HG03064 (cell line): ENCODE data around the gene PCDH17.

Source experiments
- ATAC-seq: cut with Tn5 transposase; IDR thresholded peaks from one replicate; pipeline ENCODE4 v1.9.1; 2021; ENCODE audit warnings: low read depth; ENCODE audit not compliant: unreplicated experiment

The PCDH17 gene

GRCh38 chr13:57633950-57634838, 2.6 kb downstream of the PCDH17 start:
- ATAC-seq, result no peak

GRCh38 chr13:57634839-57635165, 3.3 kb downstream of the PCDH17 start:
- no peak for ATAC-seq

- ATAC-seq, result no peak
Observed at GRCh38 chr13:57635541-57636085, 4.1 kb downstream of the PCDH17 start.

GRCh38 chr13:57636816-57637215, 5.3 kb downstream of the PCDH17 start:
- ATAC-seq, result no peak

- ATAC-seq, result no peak
Observed at GRCh38 chr13:57637515-57637914, 6.0 kb downstream of the PCDH17 start.

GRCh38 chr13:57638186-57638890, 6.8 kb downstream of the PCDH17 start:
- no peak for ATAC-seq

- no peak for ATAC-seq
Observed at GRCh38 chr13:57640607-57641006, 9.1 kb downstream of the PCDH17 start.

- ATAC-seq, result no peak
Observed at GRCh38 chr13:57641051-57641450, 9.5 kb downstream of the PCDH17 start.

- no peak for ATAC-seq
Observed at GRCh38 chr13:57644106-57644505, 12.6 kb downstream of the PCDH17 start.

GRCh38 chr13:57653229-57653989, 21.9 kb downstream of the PCDH17 start:
- no peak for ATAC-seq

GRCh38 chr13:57665481-57665880, 33.9 kb downstream of the PCDH17 start:
- no peak for ATAC-seq

- ATAC-seq, result no peak
Observed at GRCh38 chr13:57666131-57666953, 34.8 kb downstream of the PCDH17 start.

- ATAC-seq, result no peak
Observed at GRCh38 chr13:57672168-57672567, 40.6 kb downstream of the PCDH17 start.

- ATAC-seq, result no peak
Observed at GRCh38 chr13:57673197-57673596, 41.7 kb downstream of the PCDH17 start.

- ATAC-seq, result no peak
Observed at GRCh38 chr13:57675526-57675925, 44.0 kb downstream of the PCDH17 start.

GRCh38 chr13:57680609-57681008, 49.1 kb downstream of the PCDH17 start:
- ATAC-seq, result no peak

GRCh38 chr13:57682128-57682716, 50.7 kb downstream of the PCDH17 start:
- ATAC-seq, result no peak

GRCh38 chr13:57698851-57699250, 67.3 kb downstream of the PCDH17 start:
- no peak for ATAC-seq

- ATAC-seq, result no peak
Observed at GRCh38 chr13:57704031-57704430, 72.5 kb downstream of the PCDH17 start.

- no peak for ATAC-seq
Observed at GRCh38 chr13:57716295-57716694, 84.8 kb downstream of the PCDH17 start.
